ENCODE results near the gene UST.

GRCh38 chr6:149118737-149119653 lies 372.2 kb downstream of the UST start:
- no peak for TF ChIP-seq CTCF (IDR thresholded peaks at IDR 0.05; ENCODE audit: control extremely low read depth in 1 of 3, insufficient read depth in 1 of 3, low read depth in 1 of 3, low read length in 3 of 3)
- TF ChIP-seq SUZ12 (IDR thresholded peaks at IDR 0.05; ENCODE audit: low read length): no peak
- TF ChIP-seq RNF2 (IDR thresholded peaks at IDR 0.05; ENCODE audit: borderline replicate concordance, low read depth, low read length, missing control alignments, poor library complexity, severe bottlenecking): no peak
- no peak for TF ChIP-seq SIRT6 (IDR thresholded peaks at IDR 0.05; ENCODE audit: low read length)
- no peak for TF ChIP-seq POLR2A (IDR thresholded peaks at IDR 0.05; ENCODE audit: control extremely low read depth in 1 of 2, low read depth in 2 of 2, low read length in 2 of 2)
- TF ChIP-seq POLR2AphosphoS5 (IDR thresholded peaks at IDR 0.05; ENCODE audit: low read depth, low read length): no peak
- no peak for TF ChIP-seq RAD21 (IDR thresholded peaks at IDR 0.05 in 1 of 2, conservative IDR thresholded peaks at IDR 0.05 in 1 of 2; ENCODE audit: low read depth in 2 of 2, low read length in 2 of 2)

Measured in H1 (cell line).